Measurements from ENCODE around the gene IL1RAPL2.
"Not testable (repeated sequence)": the region's sequence is repeated elsewhere in the genome, so short reads cannot be mapped to it uniquely, and the experiment has no call there.

IL1RAPL2 gene

GRCh38 chrX:105805655-105806054, 1239.7 kb downstream of the IL1RAPL2 start:
- DNase-seq (ENCODE audit: low spot score), result not testable (repeated sequence)

DNA sequence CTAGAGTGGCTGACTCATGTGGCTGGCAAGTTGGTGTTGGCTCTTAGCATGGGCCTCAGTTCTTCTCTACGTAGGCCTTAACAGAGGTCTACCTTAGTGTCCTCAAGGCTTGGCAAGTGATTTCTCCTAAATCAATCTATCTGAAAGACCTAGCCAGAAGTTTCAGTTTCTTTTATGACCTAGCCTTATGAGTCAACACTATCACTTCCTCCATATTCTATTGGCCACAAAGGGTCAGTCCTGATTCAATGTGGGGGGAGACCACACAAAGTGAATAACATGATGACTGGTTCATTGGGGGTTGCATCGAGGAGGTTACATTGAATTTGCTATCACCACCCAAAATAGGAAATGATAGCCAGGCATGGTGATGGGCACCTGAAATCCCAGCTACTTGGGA, 1250.5 kb downstream of the IL1RAPL2 start:
- no peak for DNase-seq (ENCODE audit: low spot score)

Data from CD4-positive, alpha-beta T cell treated with Interleukin-6 at 100 ng/mL for 8 hours (primary cell).